Esophagus muscularis mucosa (tissue), 3 donors: Measurements from ENCODE around the gene CR1L.

Source experiments
- POLR2A ChIP-seq: fragments of 450-650 bp; IDR thresholded peaks from one replicate; pipeline ENCODE4 v1.6.1; 2017; ENCODE audit warnings: antibody characterized with exemption, moderate library complexity, mild to moderate bottlenecking, low read depth
- POLR2AphosphoS5 ChIP-seq, 2 donors: sonication (generic); formaldehyde crosslinking; IDR thresholded peaks; one replicate each; pipeline ENCODE4 v1.6.1; 2017; ENCODE audit warnings: antibody characterized with exemption in 2 of 2
- TF ChIP-seq, protein P1 (sequence below), 3 experiments: fragments of 200-600 bp in 2 of 3; fragments of 450-650 bp in 1 of 3; sonication (generic) in 2 of 3; IDR thresholded peaks; one replicate each; pipeline ENCODE4 v1.5.1; 2017 to 2019; ENCODE audit warnings: antibody characterized with exemption in 3 of 3, mild to moderate bottlenecking in 2 of 3, moderate library complexity in 1 of 3

DNA sequence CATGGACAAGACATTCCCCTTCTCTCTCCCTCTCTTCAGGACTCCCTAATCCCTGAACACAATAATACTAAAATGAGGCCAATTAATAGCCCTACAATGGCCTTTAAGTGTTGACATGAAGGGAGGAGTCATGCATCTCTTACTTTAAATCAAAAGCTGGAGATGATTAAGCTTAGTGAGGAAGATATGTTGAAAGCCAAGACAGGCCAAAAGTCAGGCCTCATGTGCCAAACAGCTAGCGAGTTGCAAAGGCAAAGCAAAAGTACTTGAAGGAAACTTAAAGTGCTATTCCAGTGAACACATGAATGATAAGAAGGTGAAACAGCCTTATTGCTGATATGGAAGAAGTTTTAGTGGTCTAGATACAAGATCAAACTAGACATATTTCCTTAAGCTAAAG lies 57.4 kb downstream of the CR1L start:
- TF ChIP-seq POLR2AphosphoS5 (IDR thresholded peaks at IDR 0.05) = no peak
- TF ChIP-seq POLR2A = no peak
- TF ChIP-seq, protein P1, sequence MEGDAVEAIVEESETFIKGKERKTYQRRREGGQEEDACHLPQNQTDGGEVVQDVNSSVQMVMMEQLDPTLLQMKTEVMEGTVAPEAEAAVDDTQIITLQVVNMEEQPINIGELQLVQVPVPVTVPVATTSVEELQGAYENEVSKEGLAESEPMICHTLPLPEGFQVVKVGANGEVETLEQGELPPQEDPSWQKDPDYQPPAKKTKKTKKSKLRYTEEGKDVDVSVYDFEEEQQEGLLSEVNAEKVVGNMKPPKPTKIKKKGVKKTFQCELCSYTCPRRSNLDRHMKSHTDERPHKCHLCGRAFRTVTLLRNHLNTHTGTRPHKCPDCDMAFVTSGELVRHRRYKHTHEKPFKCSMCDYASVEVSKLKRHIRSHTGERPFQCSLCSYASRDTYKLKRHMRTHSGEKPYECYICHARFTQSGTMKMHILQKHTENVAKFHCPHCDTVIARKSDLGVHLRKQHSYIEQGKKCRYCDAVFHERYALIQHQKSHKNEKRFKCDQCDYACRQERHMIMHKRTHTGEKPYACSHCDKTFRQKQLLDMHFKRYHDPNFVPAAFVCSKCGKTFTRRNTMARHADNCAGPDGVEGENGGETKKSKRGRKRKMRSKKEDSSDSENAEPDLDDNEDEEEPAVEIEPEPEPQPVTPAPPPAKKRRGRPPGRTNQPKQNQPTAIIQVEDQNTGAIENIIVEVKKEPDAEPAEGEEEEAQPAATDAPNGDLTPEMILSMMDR (IDR thresholded peaks at IDR 0.05) = no peak
